Measurements from ENCODE around the gene MDM4. TPM values are rescaled to one million over a fixed set of nuclear protein-coding genes. Genes with fewer than 3 reads are reported as not detected.

Gene MDM4
- total and polyA plus RNA-seq, 2 donors (not counting 3 experiments of a cell fraction or from before 2014, with no cell fraction given): 11.7 to 67.0 TPM

DNA sequence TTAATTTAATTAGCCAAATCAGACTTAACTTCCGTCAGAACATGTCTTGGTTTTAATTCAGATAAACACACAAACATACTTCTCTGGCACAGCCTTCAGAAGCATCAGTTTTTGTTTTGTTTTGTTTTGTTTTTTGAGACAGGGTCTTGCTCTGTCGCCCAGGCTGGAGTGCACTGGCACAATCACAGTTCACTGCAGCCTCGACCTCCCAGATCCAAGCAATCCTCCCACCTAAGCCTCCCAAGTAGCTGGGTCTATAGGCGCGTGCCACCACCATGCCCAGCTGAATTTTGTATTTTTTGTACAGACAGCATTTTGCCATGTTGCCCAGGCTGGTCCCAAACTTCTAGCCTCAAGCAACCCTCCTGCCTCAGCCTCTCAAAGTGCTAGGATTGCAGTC is 34.7 kb downstream of the MDM4 start:
- H3K4me3 ChIP-seq (replicated peaks in 1 of 3; ENCODE audit: insufficient read depth in 1 of 3, low read depth in 1 of 3, low read length in 3 of 3): no peak overlapping the region
- ChIA-PET CTCF (interaction anchor here (0.7 kb wide), 2 partner anchors 256 to 1378 kb away, joined by 3 to 6 read pairs; no protein-coding TSS in a partner anchor), POLR2A (no interaction called here)

More for the DNA sequence above, 34.7 kb downstream of the MDM4 start:
- Histone ChIP-seq H3K4me1 (ENCODE audit: control insufficient read depth, extremely low read depth, insufficient read depth, low read length) (no peaks in the 10 kb centered on the region), H3K27ac (ENCODE audit: insufficient read depth, low read depth, low read length) (no peak overlapping the region), H3K9ac (replicated peaks; ENCODE audit: extremely low read depth, insufficient read depth, low read length) (no peak overlapping the region), H3K9me1 (replicated peaks; ENCODE audit: control insufficient read depth, extremely low read depth, insufficient read depth, low read length) (no peaks in the 10 kb centered on the region), H3K27me3 (ENCODE audit: control insufficient read depth in 2 of 2, insufficient read depth in 2 of 2, low read length in 2 of 2) (no peaks in the 10 kb centered on the region), H4K20me1 (replicated peaks; ENCODE audit: control insufficient read depth, extremely low read depth, insufficient read depth, low read length) (no peaks in the 10 kb centered on the region), H3K9me3 (replicated peaks; ENCODE audit: control insufficient read depth, insufficient read depth, low read length) (no peaks in the 10 kb centered on the region), H3K79me2 (ENCODE audit: control insufficient read depth, insufficient read depth, low read length) (no peaks in the 10 kb centered on the region), H2AFZ (ENCODE audit: low read depth, low read length) (no peak overlapping the region), H3K36me3 (ENCODE audit: control insufficient read depth in 2 of 2, extremely low read depth in 1 of 2, insufficient read depth in 2 of 2, low read length in 2 of 2) (peaks cover 7 to 23% of the 10 kb centered on the region in 2 experiments), H3K4me2 (ENCODE audit: insufficient read depth, low read length) (no peak overlapping the region)
- DNase-seq (ENCODE audit: low read depth, low spot score) (no peak), FAIRE-seq (no peak)
- dilution Hi-C loops (cut with MboI; ENCODE audit: extremely low pct_ligation_motif_present, low sequenced_read_pairs) (no loop called here), intact Hi-C loops (cut with micrococcal nuclease) (no loop called here)
- no peak for TF ChIP-seq FOS (IDR thresholded peaks at IDR 0.05; ENCODE audit: borderline replicate concordance, insufficient read depth, low read length)
- no peak for TF ChIP-seq POLR2AphosphoS5 (IDR thresholded peaks at IDR 0.05; ENCODE audit: insufficient read depth, low read depth, low read length)
- TF ChIP-seq MYC (IDR thresholded peaks at IDR 0.05; ENCODE audit: low read depth, low read length): no peak
- TF ChIP-seq, protein P1, sequence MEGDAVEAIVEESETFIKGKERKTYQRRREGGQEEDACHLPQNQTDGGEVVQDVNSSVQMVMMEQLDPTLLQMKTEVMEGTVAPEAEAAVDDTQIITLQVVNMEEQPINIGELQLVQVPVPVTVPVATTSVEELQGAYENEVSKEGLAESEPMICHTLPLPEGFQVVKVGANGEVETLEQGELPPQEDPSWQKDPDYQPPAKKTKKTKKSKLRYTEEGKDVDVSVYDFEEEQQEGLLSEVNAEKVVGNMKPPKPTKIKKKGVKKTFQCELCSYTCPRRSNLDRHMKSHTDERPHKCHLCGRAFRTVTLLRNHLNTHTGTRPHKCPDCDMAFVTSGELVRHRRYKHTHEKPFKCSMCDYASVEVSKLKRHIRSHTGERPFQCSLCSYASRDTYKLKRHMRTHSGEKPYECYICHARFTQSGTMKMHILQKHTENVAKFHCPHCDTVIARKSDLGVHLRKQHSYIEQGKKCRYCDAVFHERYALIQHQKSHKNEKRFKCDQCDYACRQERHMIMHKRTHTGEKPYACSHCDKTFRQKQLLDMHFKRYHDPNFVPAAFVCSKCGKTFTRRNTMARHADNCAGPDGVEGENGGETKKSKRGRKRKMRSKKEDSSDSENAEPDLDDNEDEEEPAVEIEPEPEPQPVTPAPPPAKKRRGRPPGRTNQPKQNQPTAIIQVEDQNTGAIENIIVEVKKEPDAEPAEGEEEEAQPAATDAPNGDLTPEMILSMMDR (IDR thresholded peaks at IDR 0.05; ENCODE audit: extremely low read depth in 1 of 2, insufficient read depth in 1 of 2, low read depth in 1 of 2, low read length in 2 of 2): no peak
- no peak for TF ChIP-seq GATA2 (IDR thresholded peaks at IDR 0.05; ENCODE audit: insufficient read depth, insufficient read length, low read depth, low read length)
- TF ChIP-seq, protein P2, sequence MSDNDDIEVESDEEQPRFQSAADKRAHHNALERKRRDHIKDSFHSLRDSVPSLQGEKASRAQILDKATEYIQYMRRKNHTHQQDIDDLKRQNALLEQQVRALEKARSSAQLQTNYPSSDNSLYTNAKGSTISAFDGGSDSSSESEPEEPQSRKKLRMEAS (IDR thresholded peaks at IDR 0.05; ENCODE audit: insufficient read depth, insufficient read length): no peak
- TF ChIP-seq EZH2 (IDR thresholded peaks at IDR 0.05; ENCODE audit: borderline replicate concordance, low read depth, low read length, severe bottlenecking): no peak
- no peak for TF ChIP-seq POLR2A (IDR thresholded peaks at IDR 0.05; ENCODE audit: low read depth, low read length)
- no peak for TF ChIP-seq JUN (IDR thresholded peaks at IDR 0.05; ENCODE audit: borderline replicate concordance, insufficient read depth, insufficient read length, low read depth)
- BruUV-seq (replicated peaks): no TSS peak

All from endothelial cell of umbilical vein (primary cell).